AML-193 (cell line): ENCODE results near the gene UTS2B.

Source experiments
- DNase-seq, 2 experiments: peaks; one replicate each; lab custom pipeline; 2025; lab: John Stamatoyannopoulos, UW

UTS2B gene

DNA sequence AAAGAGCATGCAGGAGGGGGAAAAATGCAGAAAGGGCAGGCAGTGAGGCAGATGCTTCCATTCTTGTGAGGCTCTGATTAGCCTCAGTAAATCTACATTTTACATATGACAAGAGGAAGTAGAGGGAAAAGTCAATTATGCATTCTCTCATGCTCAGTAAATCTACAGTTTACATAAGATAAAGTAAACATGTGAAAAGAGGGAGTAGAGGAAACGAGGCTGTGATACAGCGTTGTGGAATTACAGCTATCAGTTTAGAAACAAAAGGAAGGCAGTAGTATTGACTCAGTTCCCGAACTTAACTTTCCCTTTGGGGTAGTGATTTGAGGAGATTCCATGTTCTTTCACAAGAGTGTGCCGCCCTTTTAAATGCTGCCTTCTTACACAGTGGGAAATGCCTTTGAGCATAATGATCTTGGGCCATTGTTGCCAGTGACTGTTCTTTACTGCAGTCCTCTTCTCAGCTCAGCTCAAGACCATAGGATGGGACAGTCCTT is 92.0 kb downstream of the UTS2B start:
- no peak for DNase-seq

DNA sequence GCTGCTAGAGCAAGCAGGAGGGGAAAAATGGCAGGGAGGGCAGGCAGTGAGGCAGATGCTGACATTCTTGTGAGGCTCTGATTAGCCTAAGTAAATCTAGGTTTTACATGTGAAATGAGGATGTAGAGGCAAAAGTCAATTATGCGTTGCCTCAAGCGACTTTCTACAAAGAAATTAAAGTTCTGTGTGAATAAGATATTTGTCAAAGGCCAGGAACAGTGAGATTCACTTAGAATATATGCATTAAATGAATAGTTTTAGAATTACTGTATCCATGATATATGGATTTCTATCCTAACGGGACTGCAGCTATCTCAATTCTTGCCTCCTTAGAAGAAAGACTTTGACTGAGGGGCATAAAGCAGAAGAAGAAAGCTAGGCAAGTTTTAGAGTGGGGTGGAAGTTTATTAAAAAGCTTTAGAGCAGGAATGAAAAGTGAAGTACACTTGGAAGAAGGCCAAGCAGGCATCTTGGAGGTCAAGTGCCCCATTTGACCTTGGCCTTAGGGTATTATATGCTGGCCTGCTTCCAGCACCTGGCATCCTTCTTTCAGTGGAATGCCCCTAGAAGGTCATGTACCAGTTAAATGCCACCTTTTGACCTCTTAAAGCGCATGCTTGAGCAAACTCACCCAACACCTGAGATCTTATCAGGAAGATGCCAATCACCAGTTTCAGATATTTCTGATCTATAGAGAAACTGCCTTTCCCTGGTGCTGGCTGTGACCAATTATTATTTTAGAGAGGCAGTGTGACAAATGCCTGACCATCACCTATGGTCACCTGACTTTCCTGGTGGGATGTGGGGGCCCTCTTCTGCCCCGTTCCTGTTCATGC is 93.1 kb downstream of the UTS2B start:
- DNase-seq: no peak

DNA sequence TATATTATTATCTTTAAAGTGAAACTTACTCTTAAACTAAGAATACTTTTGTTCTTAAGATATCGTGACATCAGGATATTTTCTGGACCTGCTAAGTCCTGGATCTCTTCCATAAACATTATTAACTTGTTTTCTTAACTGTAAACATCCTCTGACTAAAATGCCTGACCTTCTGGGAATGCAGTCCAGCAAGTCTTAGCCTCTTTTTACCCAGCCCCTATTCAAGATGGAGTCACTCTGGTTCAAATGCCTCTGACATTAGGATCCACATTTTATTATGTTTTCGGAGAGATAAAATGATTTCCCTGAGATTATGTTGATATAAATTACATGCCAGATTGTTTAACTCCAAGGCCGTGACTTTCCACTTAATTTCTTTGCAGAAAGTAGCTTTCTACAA is 93.7 kb downstream of the UTS2B start:
- no peak for DNase-seq

DNA sequence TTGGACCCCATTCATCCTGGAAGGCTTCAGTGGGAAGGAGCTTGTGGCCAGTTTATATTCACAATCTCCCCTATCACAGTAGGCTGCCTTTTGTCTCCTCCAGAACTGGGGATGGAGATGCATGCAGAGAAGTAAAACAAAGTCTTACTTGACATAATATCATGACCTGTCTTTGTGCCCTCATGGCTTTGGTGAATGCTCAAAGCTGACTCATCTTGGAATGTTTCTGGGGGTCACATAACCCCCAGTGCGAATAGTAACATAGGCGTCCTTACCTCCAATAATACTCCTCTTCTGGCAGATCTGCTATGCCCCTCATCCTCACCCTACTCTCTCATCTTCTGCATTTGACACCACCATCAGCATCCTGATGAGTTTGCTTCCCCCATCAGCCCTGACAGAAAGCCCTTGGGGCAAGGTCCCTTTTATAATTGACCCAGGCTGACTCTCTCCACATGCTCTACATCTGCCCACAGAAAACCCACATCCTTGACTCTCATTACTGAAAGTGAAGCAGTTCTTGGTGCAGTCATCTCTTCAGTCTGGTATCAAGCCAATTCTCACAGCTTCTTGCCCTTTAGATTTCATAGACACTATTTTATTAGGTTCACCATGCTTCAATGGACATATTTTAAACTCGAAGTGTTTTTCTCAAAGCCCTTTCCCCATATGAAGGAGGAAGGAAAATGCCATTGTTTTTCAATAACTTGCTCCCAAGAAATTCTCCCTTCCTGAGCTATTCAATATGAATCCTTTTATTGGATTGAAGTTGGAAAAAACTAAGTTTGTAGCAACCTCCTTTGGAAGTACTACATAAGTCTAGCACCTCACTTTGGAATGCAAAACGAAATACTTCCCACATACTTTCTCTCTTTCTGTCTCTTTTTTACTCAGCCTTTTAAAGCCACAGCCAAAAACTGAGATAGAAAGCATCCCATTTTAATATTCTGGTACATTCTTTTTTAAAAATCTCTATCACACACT is 94.7 kb downstream of the UTS2B start:
- DNase-seq: no peak

DNA sequence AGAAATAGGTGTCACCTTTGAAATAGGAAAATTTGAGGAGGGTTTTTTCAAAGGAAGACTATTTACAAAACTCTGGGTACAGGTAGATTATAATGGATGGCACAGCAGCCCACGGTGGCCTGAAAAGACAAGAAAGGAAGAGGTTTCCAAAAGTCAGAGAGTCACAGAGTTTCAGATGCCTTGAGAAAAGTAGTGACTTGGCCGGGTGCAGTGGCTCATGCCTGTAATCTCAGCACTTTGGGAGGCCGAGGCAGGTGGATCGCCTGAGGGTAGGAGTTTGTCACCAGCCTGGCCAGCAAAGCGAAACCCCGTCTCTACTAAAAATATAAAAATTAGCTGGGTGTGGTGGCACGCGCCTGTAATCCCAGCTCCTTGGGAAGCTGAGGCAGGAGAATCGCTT is 96.1 kb downstream of the UTS2B start:
- DNase-seq: no peak

DNA sequence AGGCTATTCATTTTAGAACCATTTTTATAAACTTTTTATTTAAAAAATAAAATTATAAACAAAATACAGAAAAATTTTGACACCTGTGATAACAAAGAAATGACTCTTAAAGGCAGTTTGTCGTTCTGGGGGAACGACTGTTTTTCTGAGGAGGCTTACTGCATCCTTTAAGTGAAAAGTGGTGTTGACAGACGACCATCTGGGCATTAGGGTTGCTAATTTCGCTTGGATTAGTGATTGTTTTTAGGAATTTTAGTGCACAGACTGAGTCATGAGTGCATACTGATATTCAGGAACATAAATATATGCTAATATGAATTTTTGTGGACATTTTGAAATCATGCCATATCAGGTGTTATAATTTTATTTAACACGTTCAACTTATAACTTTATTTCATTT is 102.8 kb downstream of the UTS2B start:
- no peak for DNase-seq

DNA sequence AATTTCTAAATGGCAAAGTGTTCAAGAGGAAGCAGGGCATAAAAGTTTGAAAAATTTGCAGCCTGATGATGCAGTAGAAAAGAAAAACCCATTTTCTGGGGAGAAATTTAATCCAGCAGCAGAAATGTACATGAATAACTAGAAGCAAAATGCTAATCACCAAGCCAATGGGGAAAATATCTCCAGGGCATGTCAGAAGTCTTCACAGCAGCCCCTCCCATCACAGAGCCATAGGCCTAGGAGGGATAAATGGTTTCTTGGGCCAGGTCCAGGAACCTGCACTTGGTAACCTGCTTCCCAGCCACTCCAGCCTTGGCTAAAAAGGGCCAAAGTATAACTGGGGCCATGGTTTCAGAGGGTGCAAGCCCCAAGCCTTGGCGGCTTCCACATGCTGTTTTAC is 108.7 kb downstream of the UTS2B start:
- DNase-seq: no peak

DNA sequence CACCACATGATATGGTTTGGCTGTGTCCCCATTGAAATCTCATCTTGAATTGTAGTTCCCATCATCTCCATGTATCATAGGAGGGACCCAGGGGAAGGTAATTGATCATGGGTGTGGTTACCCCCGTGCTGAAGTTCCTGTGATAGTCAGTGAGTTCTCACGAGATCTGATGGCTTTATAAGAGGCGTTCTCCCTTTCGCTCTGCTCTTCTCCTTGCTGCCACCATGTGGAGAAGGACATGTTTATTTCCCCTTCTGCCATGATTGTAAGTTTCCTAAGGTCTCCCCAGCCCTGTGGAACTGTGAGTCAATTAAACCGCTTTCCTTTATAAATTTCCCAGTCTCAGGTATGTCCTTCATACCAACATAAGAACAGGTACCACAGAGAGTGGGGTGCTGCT is 109.4 kb downstream of the UTS2B start:
- no peak for DNase-seq

DNA sequence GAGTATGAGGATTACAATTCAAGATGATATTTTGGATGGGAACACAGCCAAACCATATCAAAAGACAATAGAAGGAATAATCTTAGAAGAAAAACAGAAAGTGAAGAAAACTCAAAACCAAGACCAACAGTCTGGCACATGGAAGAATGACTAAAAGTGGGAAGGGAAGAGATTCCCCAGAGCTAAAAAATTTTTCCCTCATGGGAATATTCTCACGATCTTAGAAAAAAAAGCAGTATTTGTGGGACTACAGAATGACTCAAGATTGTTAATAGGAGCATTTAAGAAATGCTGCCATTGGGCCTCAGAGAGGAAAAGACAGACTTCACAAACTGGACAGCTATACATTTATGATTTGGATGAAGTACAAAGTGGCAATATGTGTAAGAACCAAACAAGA is 113.0 kb downstream of the UTS2B start:
- no peak for DNase-seq
